Tibial nerve (tissue), 4 donors: ENCODE data around the gene DOCK2. TPM values are rescaled to one million over a fixed set of nuclear protein-coding genes. Genes with fewer than 3 reads are reported as not detected.

Experiments
- DNase-seq, 2 donors: peaks; one replicate each; pipeline ENCODE4 v3.0.0-alpha.2; 2019; ENCODE audit warnings: low spot score in 2 of 2
- H3K27ac ChIP-seq, 4 donors: fragments of 200-600 bp; sonication (generic) in 3 of 4; one replicate each; pipeline ENCODE4 v1.5.1; 2017 to 2019; ENCODE audit warnings: mild to moderate bottlenecking in 1 of 4
- H3K27me3 ChIP-seq, 2 donors: fragments of 200-600 bp; sonication (generic) in 1 of 2; one replicate each; pipeline versions ENCODE4 v1.5.1 to v1.6.0; 2017 to 2019
- H3K36me3 ChIP-seq, 3 donors: fragments of 200-600 bp; sonication (generic); one replicate each; pipeline ENCODE4 v1.5.1; 2018 to 2019
- H3K4me1 ChIP-seq, 4 donors: fragments of 200-600 bp; sonication (generic) in 3 of 4; one replicate each; pipeline ENCODE4 v1.5.1; 2017 to 2019
- H3K4me3 ChIP-seq, 4 donors: fragments of 200-600 bp; sonication (generic) in 3 of 4; one replicate each; pipeline ENCODE4 v1.5.1; 2017 to 2019; ENCODE audit warnings: mild to moderate bottlenecking in 1 of 4, moderate library complexity in 1 of 4
- H3K9me3 ChIP-seq, 4 donors: fragments of 200-600 bp; sonication (generic) in 3 of 4; one replicate each; pipeline ENCODE4 v1.5.1; 2017 to 2019
- CTCF ChIP-seq, 5 experiments: fragments of 200-600 bp in 3 of 5; fragments of 450-650 bp in 2 of 5; sonication (generic) in 3 of 5; IDR thresholded peaks; one replicate each; pipeline ENCODE4 v1.5.1; 2016 to 2019; ENCODE audit warnings: antibody characterized with exemption in 5 of 5, mild to moderate bottlenecking in 3 of 5, moderate library complexity in 2 of 5
- EP300 ChIP-seq, 2 donors: sonication (generic); formaldehyde crosslinking; IDR thresholded peaks; one replicate each; pipeline ENCODE4 v1.6.1; 2017; ENCODE audit warnings: antibody characterized with exemption in 2 of 2, mild to moderate bottlenecking in 1 of 2
- POLR2A ChIP-seq, 2 donors: fragments of 450-650 bp; IDR thresholded peaks; one replicate each; pipeline ENCODE4 v1.6.1; 2017; ENCODE audit warnings: antibody characterized with exemption in 2 of 2, mild to moderate bottlenecking in 2 of 2, moderate library complexity in 2 of 2
- WGBS, 2 donors: methylation state at CpG; one replicate each; pipeline ENCODE4 v1.1.5; 2018; 5-methylcytosine and 5-hydroxymethylcytosine counted together
- total RNA-seq, 4 donors: library from RNA; depleted of rRNA; stranded (reverse); fragments of >200 nt; gene quantifications; one replicate each; pipeline ENCODE4 v1.1.0, GENCODE V29; 2016

DOCK2 gene
- total RNA-seq, 4 donors from 2014 or later, result 14.9 to 83.4 (median 23.8) TPM

GRCh38 chr5:169701910-169702451 is 64.9 kb downstream of the DOCK2 start:
- Histone ChIP-seq H3K27me3 (no peaks in the 10 kb centered on the region), H3K4me1 (peaks cover 0 to 2% (median 0%) of the 10 kb centered on the region in 4 donors), H3K27ac (no peak overlapping the region), H3K36me3 (no peaks in the 10 kb centered on the region), H3K4me3 (no peak overlapping the region), H3K9me3 (peaks cover 0 to 3% (median 0%) of the 10 kb centered on the region in 4 donors)
- TF ChIP-seq CTCF (IDR thresholded peaks at IDR 0.05), result peak in 3 of 5 experiments; percentile 27 to 32 (median 29)
- TF ChIP-seq POLR2A (IDR thresholded peaks at IDR 0.05), result no peak
- TF ChIP-seq EP300 (IDR thresholded peaks at IDR 0.05), result no peak
- DNase-seq, result no peak
- WGBS, 2 donors, result 52 to 56% methylated on average over 8 of the region's 8 CpGs

- peaks cover 0 to 4% (median 1%) of the 10 kb centered on the region in 4 donors for H3K4me1 ChIP-seq
- H3K27ac ChIP-seq, result no peak overlapping the region
- no peaks in the 10 kb centered on the region for H3K36me3 ChIP-seq
- no peak overlapping the region for H3K4me3 ChIP-seq
- H3K27me3 ChIP-seq, result no peaks in the 10 kb centered on the region
- DNase-seq, result no peak
- no peaks in the 10 kb centered on the region for H3K9me3 ChIP-seq
- WGBS, 2 donors, result 81% methylated on average over 7 of the region's 7 CpGs
- no peak for TF ChIP-seq POLR2A (IDR thresholded peaks at IDR 0.05)
- no peak for TF ChIP-seq CTCF (IDR thresholded peaks at IDR 0.05)
Measured at GRCh38 chr5:169702693-169703481, 65.8 kb downstream of the DOCK2 start.

GRCh38 chr5:169703813-169704212 is 66.7 kb downstream of the DOCK2 start:
- H3K36me3 ChIP-seq, result no peaks in the 10 kb centered on the region
- H3K4me3 ChIP-seq, result no peak overlapping the region
- H3K27ac ChIP-seq, result no peak overlapping the region
- H3K27me3 ChIP-seq, result no peaks in the 10 kb centered on the region
- H3K4me1 ChIP-seq, result peaks cover 0 to 4% (median 1%) of the 10 kb centered on the region in 4 donors
- DNase-seq, result no peak
- no peaks in the 10 kb centered on the region for H3K9me3 ChIP-seq
- TF ChIP-seq EP300 (IDR thresholded peaks at IDR 0.05) (no peak), POLR2A (IDR thresholded peaks at IDR 0.05) (no peak), CTCF (IDR thresholded peaks at IDR 0.05) (no peak)
- WGBS, 2 donors, result 85% methylated on average over 2 of the region's 2 CpGs

GRCh38 chr5:169705322-169705721 is 68.2 kb downstream of the DOCK2 start:
- peaks cover 0 to 4% (median 1%) of the 10 kb centered on the region in 4 donors for H3K4me1 ChIP-seq
- TF ChIP-seq POLR2A (IDR thresholded peaks at IDR 0.05) (no peak), EP300 (IDR thresholded peaks at IDR 0.05) (no peak), CTCF (IDR thresholded peaks at IDR 0.05) (no peak)
- H3K36me3 ChIP-seq, result no peaks in the 10 kb centered on the region
- no peak overlapping the region for H3K27ac ChIP-seq
- H3K9me3 ChIP-seq, result no peaks in the 10 kb centered on the region
- 85 to 96% methylated on average over 2 of the region's 2 CpGs for WGBS, 2 donors
- H3K4me3 ChIP-seq, result no peak overlapping the region
- H3K27me3 ChIP-seq, result no peaks in the 10 kb centered on the region
- DNase-seq, result no peak

- DNase-seq, result no peak
- H3K4me1 ChIP-seq, result peaks cover 0 to 4% (median 1%) of the 10 kb centered on the region in 4 donors
- H3K4me3 ChIP-seq, result no peak overlapping the region
- H3K27ac ChIP-seq, result peak overlapping the region in 1 of 4 donors; percentile 20
- 96 to 100% methylated on average over 1 of the region's 1 CpG for WGBS, 2 donors
- TF ChIP-seq POLR2A (IDR thresholded peaks at IDR 0.05) (no peak), CTCF (IDR thresholded peaks at IDR 0.05) (no peak), EP300 (IDR thresholded peaks at IDR 0.05) (no peak)
- no peaks in the 10 kb centered on the region for H3K27me3 ChIP-seq
- no peaks in the 10 kb centered on the region for H3K36me3 ChIP-seq
- no peaks in the 10 kb centered on the region for H3K9me3 ChIP-seq
Measured at GRCh38 chr5:169706071-169706470, 69.0 kb downstream of the DOCK2 start.
